ENCODE results near the gene PAPOLB.

GRCh38 chr7:4882169-4883032 is 20.6 kb upstream of the PAPOLB start:
- TF ChIP-seq, protein P1, sequence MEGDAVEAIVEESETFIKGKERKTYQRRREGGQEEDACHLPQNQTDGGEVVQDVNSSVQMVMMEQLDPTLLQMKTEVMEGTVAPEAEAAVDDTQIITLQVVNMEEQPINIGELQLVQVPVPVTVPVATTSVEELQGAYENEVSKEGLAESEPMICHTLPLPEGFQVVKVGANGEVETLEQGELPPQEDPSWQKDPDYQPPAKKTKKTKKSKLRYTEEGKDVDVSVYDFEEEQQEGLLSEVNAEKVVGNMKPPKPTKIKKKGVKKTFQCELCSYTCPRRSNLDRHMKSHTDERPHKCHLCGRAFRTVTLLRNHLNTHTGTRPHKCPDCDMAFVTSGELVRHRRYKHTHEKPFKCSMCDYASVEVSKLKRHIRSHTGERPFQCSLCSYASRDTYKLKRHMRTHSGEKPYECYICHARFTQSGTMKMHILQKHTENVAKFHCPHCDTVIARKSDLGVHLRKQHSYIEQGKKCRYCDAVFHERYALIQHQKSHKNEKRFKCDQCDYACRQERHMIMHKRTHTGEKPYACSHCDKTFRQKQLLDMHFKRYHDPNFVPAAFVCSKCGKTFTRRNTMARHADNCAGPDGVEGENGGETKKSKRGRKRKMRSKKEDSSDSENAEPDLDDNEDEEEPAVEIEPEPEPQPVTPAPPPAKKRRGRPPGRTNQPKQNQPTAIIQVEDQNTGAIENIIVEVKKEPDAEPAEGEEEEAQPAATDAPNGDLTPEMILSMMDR (IDR thresholded peaks at IDR 0.05) = peak in 4 of 6 experiments; percentile 8 to 33 (median 16)
- TF ChIP-seq POLR2AphosphoS5 (IDR thresholded peaks at IDR 0.05) = peak in 1 of 2 donors; percentile 67
- TF ChIP-seq POLR2A (IDR thresholded peaks at IDR 0.05) = peak in 1 of 4 donors; percentile 48
- TF ChIP-seq EP300 (IDR thresholded peaks at IDR 0.05) = no peak

Measured in upper lobe of left lung (tissue), 4 donors.